ENCODE data around the gene C6orf89.

- TF ChIP-seq SP1 (CRISPR knock-in tag; conservative IDR thresholded peaks at IDR 0.05) = no peak
- TF ChIP-seq TEAD4 (CRISPR knock-in tag; IDR thresholded peaks at IDR 0.05) = no peak
- TF ChIP-seq, protein P1, sequence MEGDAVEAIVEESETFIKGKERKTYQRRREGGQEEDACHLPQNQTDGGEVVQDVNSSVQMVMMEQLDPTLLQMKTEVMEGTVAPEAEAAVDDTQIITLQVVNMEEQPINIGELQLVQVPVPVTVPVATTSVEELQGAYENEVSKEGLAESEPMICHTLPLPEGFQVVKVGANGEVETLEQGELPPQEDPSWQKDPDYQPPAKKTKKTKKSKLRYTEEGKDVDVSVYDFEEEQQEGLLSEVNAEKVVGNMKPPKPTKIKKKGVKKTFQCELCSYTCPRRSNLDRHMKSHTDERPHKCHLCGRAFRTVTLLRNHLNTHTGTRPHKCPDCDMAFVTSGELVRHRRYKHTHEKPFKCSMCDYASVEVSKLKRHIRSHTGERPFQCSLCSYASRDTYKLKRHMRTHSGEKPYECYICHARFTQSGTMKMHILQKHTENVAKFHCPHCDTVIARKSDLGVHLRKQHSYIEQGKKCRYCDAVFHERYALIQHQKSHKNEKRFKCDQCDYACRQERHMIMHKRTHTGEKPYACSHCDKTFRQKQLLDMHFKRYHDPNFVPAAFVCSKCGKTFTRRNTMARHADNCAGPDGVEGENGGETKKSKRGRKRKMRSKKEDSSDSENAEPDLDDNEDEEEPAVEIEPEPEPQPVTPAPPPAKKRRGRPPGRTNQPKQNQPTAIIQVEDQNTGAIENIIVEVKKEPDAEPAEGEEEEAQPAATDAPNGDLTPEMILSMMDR (IDR thresholded peaks at IDR 0.05) = no peak
- no peak for TF ChIP-seq FOXK1 (CRISPR knock-in tag; IDR thresholded peaks at IDR 0.05)
- no peak for TF ChIP-seq NFE2L1 (CRISPR knock-in tag; IDR thresholded peaks at IDR 0.05)
- TF ChIP-seq, protein P2, sequence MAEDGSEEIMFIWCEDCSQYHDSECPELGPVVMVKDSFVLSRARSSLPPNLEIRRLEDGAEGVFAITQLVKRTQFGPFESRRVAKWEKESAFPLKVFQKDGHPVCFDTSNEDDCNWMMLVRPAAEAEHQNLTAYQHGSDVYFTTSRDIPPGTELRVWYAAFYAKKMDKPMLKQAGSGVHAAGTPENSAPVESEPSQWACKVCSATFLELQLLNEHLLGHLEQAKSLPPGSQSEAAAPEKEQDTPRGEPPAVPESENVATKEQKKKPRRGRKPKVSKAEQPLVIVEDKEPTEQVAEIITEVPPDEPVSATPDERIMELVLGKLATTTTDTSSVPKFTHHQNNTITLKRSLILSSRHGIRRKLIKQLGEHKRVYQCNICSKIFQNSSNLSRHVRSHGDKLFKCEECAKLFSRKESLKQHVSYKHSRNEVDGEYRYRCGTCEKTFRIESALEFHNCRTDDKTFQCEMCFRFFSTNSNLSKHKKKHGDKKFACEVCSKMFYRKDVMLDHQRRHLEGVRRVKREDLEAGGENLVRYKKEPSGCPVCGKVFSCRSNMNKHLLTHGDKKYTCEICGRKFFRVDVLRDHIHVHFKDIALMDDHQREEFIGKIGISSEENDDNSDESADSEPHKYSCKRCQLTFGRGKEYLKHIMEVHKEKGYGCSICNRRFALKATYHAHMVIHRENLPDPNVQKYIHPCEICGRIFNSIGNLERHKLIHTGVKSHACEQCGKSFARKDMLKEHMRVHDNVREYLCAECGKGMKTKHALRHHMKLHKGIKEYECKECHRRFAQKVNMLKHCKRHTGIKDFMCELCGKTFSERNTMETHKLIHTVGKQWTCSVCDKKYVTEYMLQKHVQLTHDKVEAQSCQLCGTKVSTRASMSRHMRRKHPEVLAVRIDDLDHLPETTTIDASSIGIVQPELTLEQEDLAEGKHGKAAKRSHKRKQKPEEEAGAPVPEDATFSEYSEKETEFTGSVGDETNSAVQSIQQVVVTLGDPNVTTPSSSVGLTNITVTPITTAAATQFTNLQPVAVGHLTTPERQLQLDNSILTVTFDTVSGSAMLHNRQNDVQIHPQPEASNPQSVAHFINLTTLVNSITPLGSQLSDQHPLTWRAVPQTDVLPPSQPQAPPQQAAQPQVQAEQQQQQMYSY (CRISPR knock-in tag; IDR thresholded peaks at IDR 0.05) = no peak
- TF ChIP-seq, protein P3, sequence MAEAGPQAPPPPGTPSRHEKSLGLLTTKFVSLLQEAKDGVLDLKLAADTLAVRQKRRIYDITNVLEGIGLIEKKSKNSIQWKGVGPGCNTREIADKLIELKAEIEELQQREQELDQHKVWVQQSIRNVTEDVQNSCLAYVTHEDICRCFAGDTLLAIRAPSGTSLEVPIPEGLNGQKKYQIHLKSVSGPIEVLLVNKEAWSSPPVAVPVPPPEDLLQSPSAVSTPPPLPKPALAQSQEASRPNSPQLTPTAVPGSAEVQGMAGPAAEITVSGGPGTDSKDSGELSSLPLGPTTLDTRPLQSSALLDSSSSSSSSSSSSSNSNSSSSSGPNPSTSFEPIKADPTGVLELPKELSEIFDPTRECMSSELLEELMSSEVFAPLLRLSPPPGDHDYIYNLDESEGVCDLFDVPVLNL (CRISPR knock-in tag; IDR thresholded peaks at IDR 0.05; ENCODE audit: borderline replicate concordance, low read depth) = no peak
- TF ChIP-seq ZBTB43 (CRISPR knock-in tag; IDR thresholded peaks at IDR 0.05) = no peak
- no peak for TF ChIP-seq ZNF232 (CRISPR knock-in tag; IDR thresholded peaks at IDR 0.05)
- no peak for TF ChIP-seq USF2 (CRISPR knock-in tag; IDR thresholded peaks at IDR 0.05)
- TF ChIP-seq ZNF416 (CRISPR knock-in tag; IDR thresholded peaks at IDR 0.05) = no peak
These were observed 44.0 kb upstream of the C6orf89 start for GRCh38 chr6:36841756-36842155.

All from WTC11 (cell line).